Ishikawa (cell line): ENCODE measurements around the gene SRR.

ENCODE experiments used
- CEBPB ChIP-seq: IDR thresholded peaks from 2 replicates; pipeline ENCODE4 v1.6.1; 2012
- CREB1 ChIP-seq: IDR thresholded peaks from 2 replicates; pipeline ENCODE4 v1.6.1; 2012; ENCODE audit warnings: low read depth
- EGR1 ChIP-seq: IDR thresholded peaks from 2 replicates; pipeline ENCODE4 v1.6.1; 2012
- EP300 ChIP-seq: IDR thresholded peaks from 2 replicates; pipeline ENCODE4 v1.6.1; 2012; ENCODE audit warnings: borderline replicate concordance
- FOXM1 ChIP-seq: IDR thresholded peaks from 2 replicates; pipeline ENCODE4 v1.6.1; 2012; ENCODE audit warnings: low read depth, borderline replicate concordance
- NFIC ChIP-seq: IDR thresholded peaks from 2 replicates; pipeline ENCODE4 v1.6.1; 2012
- RAD21 ChIP-seq: IDR thresholded peaks from 2 replicates; pipeline ENCODE4 v1.6.1; 2012; ENCODE audit warnings: low read depth
- TAF1 ChIP-seq: IDR thresholded peaks from 2 replicates; pipeline ENCODE4 v1.6.1; 2012; ENCODE audit warnings: low read depth, mild to moderate bottlenecking
- TCF12 ChIP-seq: IDR thresholded peaks from 2 replicates; pipeline ENCODE4 v1.6.1; 2012; ENCODE audit warnings: low read depth
- TEAD4 ChIP-seq: IDR thresholded peaks from 2 replicates; pipeline ENCODE4 v1.6.1; 2012
- YY1 ChIP-seq: IDR thresholded peaks from 2 replicates; pipeline ENCODE4 v1.6.1; 2012; ENCODE audit warnings: low read depth
- ZBTB7A ChIP-seq: IDR thresholded peaks from 2 replicates; pipeline ENCODE4 v1.6.1; 2012; ENCODE audit warnings: low read depth
- TF ChIP-seq, protein P1 (sequence below): IDR thresholded peaks from 2 replicates; pipeline ENCODE4 v1.6.1; 2012
- TF ChIP-seq, protein P2 (sequence below): IDR thresholded peaks from 2 replicates; pipeline ENCODE4 v1.6.1; 2012; ENCODE audit warnings: low read depth, mild to moderate bottlenecking
- TF ChIP-seq, protein P3 (sequence below): IDR thresholded peaks from 2 replicates; pipeline ENCODE4 v1.6.1; 2012

SRR gene

DNA sequence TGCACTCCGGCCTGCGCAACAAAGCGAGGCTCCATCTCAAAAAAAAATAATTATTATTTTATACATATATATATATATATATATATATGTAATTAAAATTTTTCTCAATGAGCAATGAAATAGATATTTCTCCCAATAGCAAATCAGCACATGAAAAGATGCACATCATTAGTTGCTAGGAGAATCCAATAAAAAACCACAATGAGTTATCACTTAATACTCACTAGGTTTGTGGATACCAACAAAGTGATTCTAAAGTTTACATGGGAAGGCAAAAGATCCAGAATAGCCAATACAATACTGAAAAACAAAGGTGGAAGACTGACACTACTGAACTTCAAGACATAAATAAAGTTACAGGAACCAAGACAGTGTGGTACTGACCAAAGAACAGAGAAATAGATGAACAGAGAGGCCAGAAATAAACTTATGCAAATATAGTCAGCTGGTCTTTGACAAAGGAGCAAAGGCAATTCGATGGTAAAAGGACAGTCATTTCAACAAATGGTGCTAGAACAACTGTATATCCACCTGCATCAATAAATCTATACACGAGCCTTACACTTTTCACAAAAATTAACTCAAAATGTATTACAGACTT, 13.8 kb upstream of the SRR start:
- TF ChIP-seq CEBPB (no peak), FOXM1 (no peak), TAF1 (no peak), EGR1 (no peak)

DNA sequence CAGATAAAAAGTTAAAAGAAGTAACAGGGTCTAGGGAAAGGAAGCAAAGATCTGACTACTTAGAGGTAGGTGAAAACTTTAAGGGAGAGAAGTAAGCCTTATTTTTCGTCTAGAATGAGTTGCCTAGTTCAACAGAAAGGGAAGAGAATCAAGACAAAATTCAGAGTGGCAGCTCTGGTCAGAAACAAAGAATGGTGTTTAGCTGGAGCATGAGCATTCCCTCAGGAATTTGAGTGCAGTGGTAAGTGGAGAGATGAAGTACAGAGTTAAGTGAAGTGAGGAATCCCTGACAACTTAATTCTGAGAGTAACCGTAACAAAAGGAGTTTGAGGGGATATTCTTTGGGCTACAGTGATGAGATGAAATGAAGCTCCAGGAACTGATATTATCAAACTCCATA, 11.7 kb upstream of the SRR start:
- TF ChIP-seq TCF12 = no peak
- TF ChIP-seq TEAD4 = no peak
- no peak for TF ChIP-seq YY1
- TF ChIP-seq CEBPB = no peak
- TF ChIP-seq CREB1 = no peak
- TF ChIP-seq FOXM1 = no peak
- TF ChIP-seq TAF1 = no peak
- no peak for TF ChIP-seq RAD21
- TF ChIP-seq EGR1 = no peak
- TF ChIP-seq, protein P1, sequence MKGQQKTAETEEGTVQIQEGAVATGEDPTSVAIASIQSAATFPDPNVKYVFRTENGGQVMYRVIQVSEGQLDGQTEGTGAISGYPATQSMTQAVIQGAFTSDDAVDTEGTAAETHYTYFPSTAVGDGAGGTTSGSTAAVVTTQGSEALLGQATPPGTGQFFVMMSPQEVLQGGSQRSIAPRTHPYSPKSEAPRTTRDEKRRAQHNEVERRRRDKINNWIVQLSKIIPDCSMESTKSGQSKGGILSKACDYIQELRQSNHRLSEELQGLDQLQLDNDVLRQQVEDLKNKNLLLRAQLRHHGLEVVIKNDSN = no peak
- TF ChIP-seq, protein P2, sequence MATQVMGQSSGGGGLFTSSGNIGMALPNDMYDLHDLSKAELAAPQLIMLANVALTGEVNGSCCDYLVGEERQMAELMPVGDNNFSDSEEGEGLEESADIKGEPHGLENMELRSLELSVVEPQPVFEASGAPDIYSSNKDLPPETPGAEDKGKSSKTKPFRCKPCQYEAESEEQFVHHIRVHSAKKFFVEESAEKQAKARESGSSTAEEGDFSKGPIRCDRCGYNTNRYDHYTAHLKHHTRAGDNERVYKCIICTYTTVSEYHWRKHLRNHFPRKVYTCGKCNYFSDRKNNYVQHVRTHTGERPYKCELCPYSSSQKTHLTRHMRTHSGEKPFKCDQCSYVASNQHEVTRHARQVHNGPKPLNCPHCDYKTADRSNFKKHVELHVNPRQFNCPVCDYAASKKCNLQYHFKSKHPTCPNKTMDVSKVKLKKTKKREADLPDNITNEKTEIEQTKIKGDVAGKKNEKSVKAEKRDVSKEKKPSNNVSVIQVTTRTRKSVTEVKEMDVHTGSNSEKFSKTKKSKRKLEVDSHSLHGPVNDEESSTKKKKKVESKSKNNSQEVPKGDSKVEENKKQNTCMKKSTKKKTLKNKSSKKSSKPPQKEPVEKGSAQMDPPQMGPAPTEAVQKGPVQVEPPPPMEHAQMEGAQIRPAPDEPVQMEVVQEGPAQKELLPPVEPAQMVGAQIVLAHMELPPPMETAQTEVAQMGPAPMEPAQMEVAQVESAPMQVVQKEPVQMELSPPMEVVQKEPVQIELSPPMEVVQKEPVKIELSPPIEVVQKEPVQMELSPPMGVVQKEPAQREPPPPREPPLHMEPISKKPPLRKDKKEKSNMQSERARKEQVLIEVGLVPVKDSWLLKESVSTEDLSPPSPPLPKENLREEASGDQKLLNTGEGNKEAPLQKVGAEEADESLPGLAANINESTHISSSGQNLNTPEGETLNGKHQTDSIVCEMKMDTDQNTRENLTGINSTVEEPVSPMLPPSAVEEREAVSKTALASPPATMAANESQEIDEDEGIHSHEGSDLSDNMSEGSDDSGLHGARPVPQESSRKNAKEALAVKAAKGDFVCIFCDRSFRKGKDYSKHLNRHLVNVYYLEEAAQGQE = no peak
- no peak for TF ChIP-seq EP300
- TF ChIP-seq ZBTB7A = no peak
- TF ChIP-seq, protein P3, sequence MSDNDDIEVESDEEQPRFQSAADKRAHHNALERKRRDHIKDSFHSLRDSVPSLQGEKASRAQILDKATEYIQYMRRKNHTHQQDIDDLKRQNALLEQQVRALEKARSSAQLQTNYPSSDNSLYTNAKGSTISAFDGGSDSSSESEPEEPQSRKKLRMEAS = no peak
- no peak for TF ChIP-seq NFIC

DNA sequence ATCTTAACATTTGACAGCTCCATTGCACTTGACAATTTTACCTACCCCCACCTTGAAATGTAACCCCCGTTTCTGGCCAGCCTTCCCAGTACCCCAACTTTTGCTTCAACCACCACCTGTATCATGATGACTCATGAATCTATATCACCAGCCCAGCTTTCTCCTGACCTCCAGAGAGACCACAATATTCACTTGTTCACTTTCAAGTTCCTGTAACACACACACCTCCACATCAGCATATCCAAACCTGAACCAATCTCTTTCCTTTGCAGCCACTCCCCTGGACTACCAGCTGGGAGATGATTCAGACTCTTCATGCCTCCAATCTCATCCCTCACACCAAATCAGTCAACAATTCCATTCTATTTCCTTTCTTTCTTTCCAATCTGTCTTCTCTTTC, 8.2 kb upstream of the SRR start:
- TF ChIP-seq FOXM1 = no peak
- TF ChIP-seq CEBPB = no peak
- TF ChIP-seq TAF1 = no peak
- TF ChIP-seq, protein P3 = no peak
- no peak for TF ChIP-seq CREB1
- TF ChIP-seq RAD21 = no peak
- no peak for TF ChIP-seq TEAD4
- TF ChIP-seq EGR1 = no peak
- no peak for TF ChIP-seq NFIC
- TF ChIP-seq, protein P2 = no peak
- TF ChIP-seq, protein P1 = no peak

DNA sequence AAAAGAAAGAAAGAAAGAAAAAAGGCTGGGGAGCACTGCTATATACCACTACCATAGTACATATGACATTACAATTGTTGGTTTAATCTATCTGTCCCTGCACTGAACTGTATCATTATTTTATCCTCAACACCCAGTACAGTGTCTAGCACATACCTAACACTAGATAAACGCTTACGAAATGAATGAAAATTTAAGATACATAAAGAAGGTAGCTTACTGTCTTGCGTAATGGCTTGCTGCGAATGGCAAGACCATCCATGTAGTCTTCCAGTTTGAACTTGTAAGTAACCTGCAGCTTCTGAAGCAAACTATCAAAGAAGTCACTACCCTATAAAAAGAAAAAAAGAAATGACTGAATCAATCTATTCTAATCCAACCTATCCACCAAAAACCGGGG, 6.7 kb upstream of the SRR start:
- TF ChIP-seq EGR1 (no peak), CREB1 (no peak), TEAD4 (no peak), TAF1 (no peak), FOXM1 (no peak), TCF12 (no peak), CEBPB (no peak), YY1 (no peak), ZBTB7A (no peak), EP300 (no peak), RAD21 (no peak), NFIC (no peak)
- TF ChIP-seq, protein P3 = no peak
- TF ChIP-seq, protein P1 = no peak
- TF ChIP-seq, protein P2 = no peak
